Esophagus squamous epithelium (tissue), 5 donors: ENCODE data around the gene PDZK1IP1. TPM values are rescaled to one million over a fixed set of nuclear protein-coding genes. Genes with fewer than 3 reads are reported as not detected.

Experiments used
- DNase-seq: peaks from one replicate; lab custom pipeline; 2025; lab: John Stamatoyannopoulos, UW
- H3K27ac ChIP-seq, 4 donors: fragments of 200-600 bp; sonication (generic); one replicate each; pipeline ENCODE4 v1.5.1; 2016 to 2019; ENCODE audit warnings: mild to moderate bottlenecking in 1 of 4
- H3K27me3 ChIP-seq, 4 donors: fragments of 200-600 bp; sonication (generic); 1 replicate in 3 of 4; 2 replicates in 1 of 4; pipeline versions ENCODE4 v1.5.1 to v1.6.0; 2017 to 2021; ENCODE audit warnings: antibody characterized with exemption in 1 of 4
- H3K36me3 ChIP-seq, 3 donors: fragments of 200-600 bp; sonication (generic); one replicate each; pipeline ENCODE4 v1.5.1; 2016 to 2019
- H3K4me1 ChIP-seq, 3 donors: fragments of 200-600 bp; sonication (generic); one replicate each; pipeline ENCODE4 v1.5.1; 2017 to 2019
- H3K4me3 ChIP-seq, 4 donors: fragments of 200-600 bp; sonication (generic); 1 replicate in 3 of 4; 2 replicates in 1 of 4; pipeline ENCODE4 v1.5.1; 2016 to 2019; ENCODE audit warnings: mild to moderate bottlenecking in 2 of 4, moderate library complexity in 1 of 4
- H3K9me3 ChIP-seq, 3 donors: fragments of 200-600 bp; sonication (generic); one replicate each; pipeline ENCODE4 v1.5.1; 2016 to 2019
- POLR2A ChIP-seq, 4 donors: fragments of 450-650 bp; IDR thresholded peaks; one replicate each; pipeline ENCODE4 v1.6.1; 2017; ENCODE audit warnings: antibody characterized with exemption in 4 of 4, mild to moderate bottlenecking in 4 of 4, moderate library complexity in 3 of 4
- WGBS, 2 donors: methylation state at CpG; one replicate each; pipeline ENCODE4 v1.1.5; 2018; 5-methylcytosine and 5-hydroxymethylcytosine counted together
- intact Hi-C: fragments of 100-400 bp; cut with DNase I; formaldehyde crosslinking; loops from one replicate; pipeline ENCODE4 v1.15.0; 2022
- total RNA-seq, 4 donors: library from RNA; depleted of rRNA; stranded (reverse); fragments of >200 nt; gene quantifications; one replicate each; pipeline ENCODE4 v1.1.0, GENCODE V29; 2016
- TF ChIP-seq, protein P1 (sequence below), 6 experiments: fragments of 450-650 bp in 4 of 6; fragments of 200-600 bp in 2 of 6; sonication (generic) in 2 of 6; IDR thresholded peaks; one replicate each; pipeline ENCODE4 v1.5.1; 2016 to 2019; ENCODE audit warnings: antibody characterized with exemption in 6 of 6, mild to moderate bottlenecking in 4 of 6, moderate library complexity in 4 of 6
- donor health status: DM: yes; HTN: yes; CAD: no.

Gene PDZK1IP1
- total RNA-seq, 4 donors from 2014 or later = 9.7 to 429 (median 312) TPM

DNA sequence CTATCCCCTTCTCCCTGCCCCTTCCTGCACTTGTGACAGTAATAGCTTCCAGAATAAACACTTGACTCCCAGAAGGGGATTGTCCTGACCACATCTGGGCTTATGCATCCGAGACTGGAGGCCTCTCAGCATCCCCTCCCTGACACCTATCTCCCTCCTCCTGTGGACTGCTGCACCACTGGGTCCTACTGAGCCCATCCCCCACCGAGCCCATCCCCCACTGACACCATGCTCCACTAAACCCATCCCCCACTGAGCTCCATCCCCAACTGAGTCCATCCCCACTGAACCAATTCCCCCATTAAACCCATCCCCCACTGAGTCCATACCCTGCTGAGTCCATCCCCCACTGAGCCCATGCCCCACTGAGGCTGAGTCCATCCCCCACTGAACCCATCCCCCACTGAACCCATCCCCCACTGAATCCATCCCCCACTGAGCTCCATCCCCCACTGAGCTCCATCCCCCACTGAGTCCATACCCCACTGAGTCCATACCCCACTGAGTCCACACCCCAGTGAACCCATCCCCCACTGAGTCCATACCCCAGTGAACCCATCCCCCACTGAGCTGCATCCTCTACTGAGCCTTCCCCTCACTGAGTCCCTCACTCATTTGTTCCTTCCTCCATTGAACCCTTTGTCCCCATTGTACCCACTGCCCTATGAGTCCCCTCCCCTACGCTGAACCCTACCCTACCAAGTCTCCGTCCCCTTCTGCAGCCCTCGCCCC is 5.6 kb downstream of the PDZK1IP1 start:
- no peak for DNase-seq
- H3K36me3 ChIP-seq = no peaks in the 10 kb centered on the region
- H3K27me3 ChIP-seq = peaks cover 0 to 39% (median 0%) of the 10 kb centered on the region in 4 donors
- no peak for TF ChIP-seq POLR2A (IDR thresholded peaks at IDR 0.05)
- TF ChIP-seq, protein P1, sequence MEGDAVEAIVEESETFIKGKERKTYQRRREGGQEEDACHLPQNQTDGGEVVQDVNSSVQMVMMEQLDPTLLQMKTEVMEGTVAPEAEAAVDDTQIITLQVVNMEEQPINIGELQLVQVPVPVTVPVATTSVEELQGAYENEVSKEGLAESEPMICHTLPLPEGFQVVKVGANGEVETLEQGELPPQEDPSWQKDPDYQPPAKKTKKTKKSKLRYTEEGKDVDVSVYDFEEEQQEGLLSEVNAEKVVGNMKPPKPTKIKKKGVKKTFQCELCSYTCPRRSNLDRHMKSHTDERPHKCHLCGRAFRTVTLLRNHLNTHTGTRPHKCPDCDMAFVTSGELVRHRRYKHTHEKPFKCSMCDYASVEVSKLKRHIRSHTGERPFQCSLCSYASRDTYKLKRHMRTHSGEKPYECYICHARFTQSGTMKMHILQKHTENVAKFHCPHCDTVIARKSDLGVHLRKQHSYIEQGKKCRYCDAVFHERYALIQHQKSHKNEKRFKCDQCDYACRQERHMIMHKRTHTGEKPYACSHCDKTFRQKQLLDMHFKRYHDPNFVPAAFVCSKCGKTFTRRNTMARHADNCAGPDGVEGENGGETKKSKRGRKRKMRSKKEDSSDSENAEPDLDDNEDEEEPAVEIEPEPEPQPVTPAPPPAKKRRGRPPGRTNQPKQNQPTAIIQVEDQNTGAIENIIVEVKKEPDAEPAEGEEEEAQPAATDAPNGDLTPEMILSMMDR (IDR thresholded peaks at IDR 0.05) = no peak
- no peak overlapping the region for H3K27ac ChIP-seq
- H3K4me3 ChIP-seq = no peak overlapping the region
- H3K9me3 ChIP-seq = no peaks in the 10 kb centered on the region
- intact Hi-C loops = loop anchor here (10.0 kb wide), 2 partner anchors 81 to 531 kb away; no protein-coding TSS in a partner anchor
- H3K4me1 ChIP-seq = peaks cover 4 to 61% (median 46%) of the 10 kb centered on the region in 3 donors
- WGBS, 2 donors = 72 to 75% methylated on average over 5 of the region's 5 CpGs

DNA sequence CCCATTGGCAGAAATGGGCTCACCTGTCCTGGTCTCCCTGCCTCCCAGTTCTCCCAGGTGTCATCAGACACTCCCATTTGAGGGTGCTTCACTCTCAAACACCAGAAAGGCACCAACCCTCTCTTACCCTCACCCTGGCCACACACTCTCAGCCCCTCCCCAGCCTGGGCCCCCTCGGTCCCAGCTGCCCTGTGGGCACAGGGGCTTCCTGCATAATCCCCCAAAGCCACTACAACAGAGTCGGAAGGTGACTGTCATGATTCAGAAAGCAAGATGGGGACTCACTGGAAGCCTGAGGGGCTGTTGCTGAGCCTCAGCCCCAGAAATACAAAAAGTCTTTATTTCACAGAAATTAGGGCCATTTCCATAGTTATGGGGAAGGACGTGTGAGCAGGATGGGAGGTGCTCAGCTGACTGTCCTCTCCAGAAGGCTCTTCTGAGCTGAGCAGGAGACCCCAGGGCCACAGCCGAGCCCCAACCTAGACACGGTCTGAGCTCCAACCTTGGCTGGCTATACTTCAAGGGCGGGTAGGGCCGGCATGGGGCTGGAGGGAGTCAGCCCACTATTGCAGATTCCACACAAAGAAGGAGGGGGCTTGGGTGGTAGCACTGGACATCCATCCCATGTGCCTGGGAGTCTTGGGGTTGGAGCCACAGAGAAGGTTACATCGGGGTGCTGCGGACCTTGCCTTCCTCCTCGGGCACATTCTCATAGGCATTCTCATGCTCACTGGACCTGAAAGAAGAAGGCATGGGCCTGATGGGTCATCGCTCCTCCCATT is 6.3 kb downstream of the PDZK1IP1 start:
- WGBS, 2 donors = 80 to 81% methylated on average over 7 to 8 of the region's 11 CpGs
- DNase-seq = no peak
- Histone ChIP-seq H3K9me3 (no peaks in the 10 kb centered on the region), H3K4me3 (no peak overlapping the region), H3K36me3 (no peaks in the 10 kb centered on the region), H3K27me3 (peaks cover 0 to 39% (median 0%) of the 10 kb centered on the region in 4 donors), H3K27ac (peak overlapping the region in 2 of 4 donors; percentile 32 to 67), H3K4me1 (peaks cover 7 to 59% (median 46%) of the 10 kb centered on the region in 3 donors)
- intact Hi-C loops = loop anchor here (10.0 kb wide), 2 partner anchors 81 to 531 kb away; no protein-coding TSS in a partner anchor
- no peak for TF ChIP-seq POLR2A (IDR thresholded peaks at IDR 0.05)
- TF ChIP-seq, protein P1 (IDR thresholded peaks at IDR 0.05) = no peak

DNA sequence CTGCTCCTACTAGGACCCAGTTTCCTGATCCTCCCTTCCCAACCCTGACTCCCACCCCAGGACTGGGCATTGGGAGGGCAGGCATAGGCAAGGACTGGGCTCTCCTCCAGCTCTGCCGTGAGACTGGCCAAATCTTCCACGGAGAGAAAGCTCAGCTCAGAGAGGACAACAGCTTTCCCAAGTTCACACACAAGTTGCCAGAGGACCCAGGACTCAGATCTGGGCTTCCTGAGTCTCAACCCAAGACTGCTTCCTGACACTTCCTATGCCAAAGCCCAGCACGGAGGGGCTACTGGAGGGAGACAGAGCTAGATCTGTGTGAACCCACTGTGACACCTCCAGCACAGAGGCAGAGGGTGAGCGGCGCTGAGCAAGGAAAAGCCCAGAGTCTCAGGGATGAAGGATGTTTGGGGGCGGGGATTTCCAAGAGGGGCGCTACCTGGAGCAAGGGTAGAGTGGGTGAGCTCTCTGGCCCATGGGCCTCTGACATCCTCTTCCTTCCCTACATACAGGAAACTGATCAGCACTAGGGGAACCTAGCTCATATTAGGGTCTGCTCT is 7.1 kb downstream of the PDZK1IP1 start:
- no peak overlapping the region for H3K4me3 ChIP-seq
- intact Hi-C loops = loop anchor here (10.0 kb wide), 2 partner anchors 82 to 532 kb away; no protein-coding TSS in a partner anchor
- peaks cover 0 to 39% (median 0%) of the 10 kb centered on the region in 4 donors for H3K27me3 ChIP-seq
- no peak for TF ChIP-seq POLR2A (IDR thresholded peaks at IDR 0.05)
- TF ChIP-seq, protein P1 (IDR thresholded peaks at IDR 0.05) = no peak
- peaks cover 7 to 52% (median 43%) of the 10 kb centered on the region in 3 donors for H3K4me1 ChIP-seq
- no peak for DNase-seq
- H3K9me3 ChIP-seq = no peaks in the 10 kb centered on the region
- WGBS, 2 donors = 53% methylated on average over 7 of the region's 7 CpGs; no CpG with 5 or more reads in 1 of the 2 donors
- no peaks in the 10 kb centered on the region for H3K36me3 ChIP-seq
- H3K27ac ChIP-seq = peak overlapping the region in 3 of 4 donors; percentile 32 to 67 (median 32)

DNA sequence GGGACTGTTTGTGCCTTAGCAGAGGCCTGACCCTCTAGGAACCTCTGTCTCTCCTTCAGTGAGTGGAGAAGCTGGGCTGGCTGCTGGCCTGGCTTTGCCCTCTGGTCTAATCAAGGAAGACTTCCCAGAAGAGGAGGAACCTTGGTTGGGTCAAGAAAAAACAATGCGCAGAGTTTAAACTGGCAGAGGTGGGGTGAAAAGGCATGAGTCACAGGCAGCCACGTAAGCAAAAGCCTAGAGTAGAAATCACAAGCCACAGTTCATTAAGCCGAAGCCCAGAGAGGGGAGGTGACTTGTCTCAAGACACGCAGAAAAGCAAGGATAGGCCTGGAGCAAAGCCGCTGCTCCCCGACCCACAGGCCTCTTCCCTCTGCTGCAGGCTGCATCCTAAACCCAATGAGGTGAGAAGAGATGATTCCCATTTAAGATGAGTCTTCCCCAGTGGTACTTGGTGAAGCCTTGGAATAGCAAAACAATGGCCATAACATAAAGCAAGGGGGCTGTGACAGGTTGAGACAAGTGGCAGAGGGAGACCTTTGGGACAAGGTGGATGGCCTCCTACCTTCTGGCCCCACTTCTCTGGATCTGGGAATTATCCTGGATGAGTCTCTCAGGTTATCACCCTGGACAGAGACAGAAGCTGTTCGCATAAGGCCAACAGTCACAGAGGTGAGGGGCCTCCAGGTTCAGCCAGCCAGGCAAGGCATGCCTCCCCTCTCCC is 7.7 kb downstream of the PDZK1IP1 start:
- DNase-seq = no peak
- peaks cover 7 to 45% (median 43%) of the 10 kb centered on the region in 3 donors for H3K4me1 ChIP-seq
- no peak overlapping the region for H3K4me3 ChIP-seq
- intact Hi-C loops = loop anchor here (10.0 kb wide), 2 partner anchors 83 to 533 kb away; no protein-coding TSS in a partner anchor
- peaks cover 0 to 39% (median 0%) of the 10 kb centered on the region in 4 donors for H3K27me3 ChIP-seq
- no peaks in the 10 kb centered on the region for H3K9me3 ChIP-seq
- WGBS, 2 donors = 32 to 69% methylated on average over 7 of the region's 7 CpGs
- H3K36me3 ChIP-seq = no peaks in the 10 kb centered on the region
- TF ChIP-seq, protein P1 (IDR thresholded peaks at IDR 0.05) = no peak
- peak in 1 of 4 donors; percentile 38 for TF ChIP-seq POLR2A (IDR thresholded peaks at IDR 0.05)
- H3K27ac ChIP-seq = peak overlapping the region; percentile 9 to 70 (median 35)
